Upper lobe of left lung (tissue), 4 donors: ENCODE measurements around the gene IMMP2L.

Source experiments
- CTCF ChIP-seq, 6 experiments: fragments of 450-650 bp in 4 of 6; fragments of 200-600 bp in 2 of 6; sonication (generic) in 2 of 6; IDR thresholded peaks; one replicate each; pipeline ENCODE4 v1.5.1; 2016 to 2019; ENCODE audit warnings: antibody characterized with exemption in 6 of 6
- EP300 ChIP-seq, 4 donors: sonication (generic); formaldehyde crosslinking; IDR thresholded peaks; one replicate each; pipeline ENCODE4 v1.5.1; 2017; ENCODE audit warnings: antibody characterized with exemption in 4 of 4, control low read depth in 2 of 4
- POLR2A ChIP-seq, 4 donors: fragments of 450-650 bp; IDR thresholded peaks; one replicate each; pipeline ENCODE4 v1.5.1; 2016 to 2017; ENCODE audit warnings: antibody characterized with exemption in 4 of 4, mild to moderate bottlenecking in 2 of 4
- POLR2AphosphoS5 ChIP-seq, 2 donors: sonication (generic); formaldehyde crosslinking; IDR thresholded peaks; one replicate each; pipeline ENCODE4 v1.5.1; 2017; ENCODE audit warnings: antibody characterized with exemption in 2 of 2

DNA sequence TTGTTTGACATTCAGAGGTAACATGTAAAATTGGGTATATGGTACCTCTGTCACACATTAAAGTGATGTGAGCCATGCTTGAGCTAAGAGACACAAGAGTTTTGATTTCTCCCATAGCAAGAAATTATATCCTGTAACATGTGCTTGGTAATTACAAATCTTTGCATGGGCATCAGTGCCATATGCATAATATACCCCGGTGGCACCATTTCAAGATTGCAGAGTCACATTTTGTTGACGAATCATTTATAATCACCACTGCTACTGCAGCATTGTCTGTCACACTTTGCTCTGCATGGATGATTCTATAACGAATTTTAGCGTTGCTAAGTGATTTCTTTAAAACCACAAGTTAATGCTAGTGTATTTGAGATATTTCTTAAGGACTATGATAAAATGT, 915.0 kb downstream of the IMMP2L start:
- no peak for TF ChIP-seq CTCF (IDR thresholded peaks at IDR 0.05)
- no peak for TF ChIP-seq EP300 (IDR thresholded peaks at IDR 0.05)
- TF ChIP-seq POLR2AphosphoS5 (IDR thresholded peaks at IDR 0.05), result no peak
- TF ChIP-seq POLR2A (IDR thresholded peaks at IDR 0.05), result no peak
